Transverse colon (tissue), 3 donors: ENCODE data around the gene TAS1R2.

Experiments used
- CTCF ChIP-seq, 5 experiments: fragments of 200-600 bp in 3 of 5; fragments of 450-650 bp in 2 of 5; sonication (generic) in 3 of 5; IDR thresholded peaks; 1 replicate in 2 of 5; 2 replicates in 3 of 5; pipeline ENCODE4 v1.5.1; 2016 to 2017; ENCODE audit warnings: antibody characterized with exemption in 5 of 5, inconsistent platforms in 3 of 5, mild to moderate bottlenecking in 2 of 5, moderate library complexity in 1 of 5
- EP300 ChIP-seq: sonication (generic); formaldehyde crosslinking; IDR thresholded peaks from one replicate; pipeline ENCODE4 v1.6.1; 2017; ENCODE audit warnings: antibody characterized with exemption, low read depth
- POLR2A ChIP-seq: fragments of 450-650 bp; IDR thresholded peaks from one replicate; pipeline ENCODE4 v1.6.1; 2016; ENCODE audit warnings: antibody characterized with exemption, mild to moderate bottlenecking, moderate library complexity

GRCh38 chr1:18868354-18868753, 8.9 kb upstream of the TAS1R2 start:
- TF ChIP-seq CTCF (IDR thresholded peaks at IDR 0.05) (no peak), POLR2A (no peak), EP300 (no peak)
